LNCAP (cell line): Measurements from ENCODE around the gene EIF2B4.

Experiments
- CTCF ChIP-seq: fragments of 450-650 bp; IDR thresholded peaks from 2 replicates; pipeline ENCODE4 v1.5.1; 2017; ENCODE audit warnings: mild to moderate bottlenecking

The EIF2B4 gene

GRCh38 chr2:27320958-27321543 is 49.1 kb downstream of the EIF2B4 start:
- peak; percentile 49; the same call in 1 of the 2 replicates for TF ChIP-seq CTCF

DNA sequence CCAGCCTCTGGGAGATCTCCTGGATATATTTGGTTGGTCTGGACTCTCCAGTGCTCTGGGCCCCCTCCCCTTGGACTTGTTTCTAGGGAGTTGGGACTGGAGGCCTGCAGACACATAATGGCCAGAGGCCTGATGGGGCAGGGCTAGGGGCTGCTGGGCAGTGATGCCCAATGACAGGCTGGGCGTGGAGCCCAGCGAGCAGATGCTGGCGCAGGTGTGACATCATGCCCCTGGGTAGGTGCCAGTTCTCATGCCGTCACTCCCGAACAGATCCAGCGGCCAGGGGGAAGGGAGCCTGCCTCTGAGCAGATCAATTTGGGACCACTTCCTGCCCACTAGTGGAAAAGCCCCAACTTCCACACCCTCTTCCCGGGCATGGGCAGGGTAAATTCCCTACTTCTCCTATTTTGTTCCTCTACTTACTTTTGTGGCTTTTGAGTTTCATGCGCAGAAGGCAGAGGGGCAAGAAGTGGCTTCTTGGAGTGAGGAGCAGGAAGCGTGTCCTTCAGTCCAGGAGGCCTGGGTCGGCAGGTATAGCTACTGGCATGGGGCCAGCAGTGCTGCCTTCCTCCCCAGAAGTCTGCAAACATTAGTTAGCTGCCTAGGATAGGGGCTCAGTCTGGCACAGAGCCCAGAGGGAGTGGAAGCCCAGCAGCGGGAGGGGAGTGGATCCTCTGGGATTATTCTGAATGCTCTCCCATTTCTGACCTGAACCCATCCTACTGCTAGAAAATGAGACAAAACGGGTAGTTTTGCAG is 53.3 kb downstream of the EIF2B4 start:
- TF ChIP-seq CTCF = no peak

GRCh38 chr2:27315122-27315521 is 55.0 kb downstream of the EIF2B4 start:
- TF ChIP-seq CTCF = no peak

GRCh38 chr2:27314709-27315108 is 55.4 kb downstream of the EIF2B4 start:
- no peak for TF ChIP-seq CTCF
